ENCODE measurements around the gene TMEM187.
A peak's percentile ranks its signal among the peaks of the same experiment; 100 is the strongest.

Gene TMEM187

GRCh38 chrX:153944140-153944799 lies 28.3 kb upstream of the TMEM187 start, which contains the start of gene RENBP:
Gene RENBP (minus strand): TSS chrX:153944643. CDS start chrX:153944610, 33 bp downstream.
- H3K27ac Mint-ChIP-seq = peak within 1 kb of the TSS; percentile 90
- H3K36me3 Mint-ChIP-seq (ENCODE audit: low read depth) = peaks cover 67% of the 10 kb centered on the region
- H3K9me3 Mint-ChIP-seq = no peaks in the 10 kb centered on the region
- H3K4me3 Mint-ChIP-seq = peak within 1 kb of the TSS; percentile 98
- H3K27me3 Mint-ChIP-seq = no peaks in the 10 kb centered on the region
- H3K4me1 Mint-ChIP-seq (ENCODE audit: low read depth) = peaks cover 66% of the 10 kb centered on the region
- intact Hi-C loops (cut with micrococcal nuclease) = no loop called here

- H3K27me3 Mint-ChIP-seq = no peaks in the 10 kb centered on the region
- H3K4me3 Mint-ChIP-seq = peak overlapping the region; percentile 98
- peaks cover 66% of the 10 kb centered on the region for H3K4me1 Mint-ChIP-seq (ENCODE audit: low read depth)
- H3K27ac Mint-ChIP-seq = peak overlapping the region; percentile 90
- intact Hi-C loops (cut with micrococcal nuclease) = no loop called here
- peaks cover 67% of the 10 kb centered on the region for H3K36me3 Mint-ChIP-seq (ENCODE audit: low read depth)
- no peaks in the 10 kb centered on the region for H3K9me3 Mint-ChIP-seq
Measured at GRCh38 chrX:153944800-153945150, 27.8 kb upstream of the TMEM187 start.

- H3K4me3 Mint-ChIP-seq = no peak overlapping the region
- H3K4me1 Mint-ChIP-seq (ENCODE audit: low read depth) = peaks cover 61% of the 10 kb centered on the region
- no peaks in the 10 kb centered on the region for H3K9me3 Mint-ChIP-seq
- intact Hi-C loops (cut with micrococcal nuclease) = no loop called here
- peaks cover 68% of the 10 kb centered on the region for H3K36me3 Mint-ChIP-seq (ENCODE audit: low read depth)
- peak overlapping the region; percentile 47 for H3K27ac Mint-ChIP-seq
- H3K27me3 Mint-ChIP-seq = no peaks in the 10 kb centered on the region
Measured at GRCh38 chrX:153945956-153946943, 26.3 kb upstream of the TMEM187 start.

GRCh38 chrX:153947009-153947769 lies 25.4 kb upstream of the TMEM187 start:
- no peaks in the 10 kb centered on the region for H3K9me3 Mint-ChIP-seq
- intact Hi-C loops (cut with micrococcal nuclease) = no loop called here
- H3K36me3 Mint-ChIP-seq (ENCODE audit: low read depth) = peaks cover 72% of the 10 kb centered on the region
- H3K4me1 Mint-ChIP-seq (ENCODE audit: low read depth) = peaks cover 56% of the 10 kb centered on the region
- H3K27me3 Mint-ChIP-seq = no peaks in the 10 kb centered on the region
- H3K4me3 Mint-ChIP-seq = no peak overlapping the region
- H3K27ac Mint-ChIP-seq = peak overlapping the region; percentile 47

- no peak overlapping the region for H3K4me3 Mint-ChIP-seq
- peak overlapping the region; percentile 58 for H3K27ac Mint-ChIP-seq
- H3K4me1 Mint-ChIP-seq (ENCODE audit: low read depth) = peaks cover 47% of the 10 kb centered on the region
- H3K27me3 Mint-ChIP-seq = no peaks in the 10 kb centered on the region
- no peaks in the 10 kb centered on the region for H3K9me3 Mint-ChIP-seq
- peaks cover 72% of the 10 kb centered on the region for H3K36me3 Mint-ChIP-seq (ENCODE audit: low read depth)
- intact Hi-C loops (cut with micrococcal nuclease) = no loop called here
Measured at GRCh38 chrX:153948002-153948466, 24.5 kb upstream of the TMEM187 start.

- Mint-ChIP-seq H3K36me3 (ENCODE audit: low read depth) (peaks cover 76% of the 10 kb centered on the region), H3K27me3 (no peaks in the 10 kb centered on the region), H3K4me1 (ENCODE audit: low read depth) (peaks cover 41% of the 10 kb centered on the region), H3K9me3 (no peaks in the 10 kb centered on the region), H3K27ac (peak overlapping the region; percentile 58), H3K4me3 (no peak overlapping the region)
- intact Hi-C loops (cut with micrococcal nuclease) = no loop called here
Measured at GRCh38 chrX:153948847-153949805, 23.4 kb upstream of the TMEM187 start.

- Mint-ChIP-seq H3K9me3 (no peaks in the 10 kb centered on the region), H3K27me3 (no peaks in the 10 kb centered on the region), H3K4me3 (no peak overlapping the region), H3K4me1 (ENCODE audit: low read depth) (peaks cover 37% of the 10 kb centered on the region), H3K27ac (no peak overlapping the region), H3K36me3 (ENCODE audit: low read depth) (peaks cover 80% of the 10 kb centered on the region)
- intact Hi-C loops (cut with micrococcal nuclease) = loop anchor here (5.0 kb wide), 1 partner anchor 188 kb away; the partner anchor contains the start of gene PLXNB3
Measured at GRCh38 chrX:153950127-153950526, 22.4 kb upstream of the TMEM187 start.

GRCh38 chrX:153951683-153952372 lies 20.7 kb upstream of the TMEM187 start:
- H3K9me3 Mint-ChIP-seq = no peaks in the 10 kb centered on the region
- peaks cover 32% of the 10 kb centered on the region for H3K4me1 Mint-ChIP-seq (ENCODE audit: low read depth)
- intact Hi-C loops (cut with micrococcal nuclease) = loop anchor here (5.0 kb wide), 1 partner anchor 190 kb away; the partner anchor contains the start of gene PLXNB3
- peaks cover 97% of the 10 kb centered on the region for H3K36me3 Mint-ChIP-seq (ENCODE audit: low read depth)
- no peak overlapping the region for H3K4me3 Mint-ChIP-seq
- H3K27ac Mint-ChIP-seq = no peak overlapping the region
- no peaks in the 10 kb centered on the region for H3K27me3 Mint-ChIP-seq

- intact Hi-C loops (cut with micrococcal nuclease) = loop anchor here (5.0 kb wide), 1 partner anchor 190 kb away; the partner anchor contains the start of gene PLXNB3
Measured at GRCh38 chrX:153952373-153953026, 20.1 kb upstream of the TMEM187 start.

GRCh38 chrX:153953342-153953830 lies 19.2 kb upstream of the TMEM187 start:
- Mint-ChIP-seq H3K4me1 (ENCODE audit: low read depth) (peaks cover 19% of the 10 kb centered on the region), H3K27me3 (no peaks in the 10 kb centered on the region), H3K36me3 (ENCODE audit: low read depth) (peaks cover 100% of the 10 kb centered on the region), H3K27ac (no peak overlapping the region), H3K9me3 (no peaks in the 10 kb centered on the region), H3K4me3 (no peak overlapping the region)
- intact Hi-C loops (cut with micrococcal nuclease) = loop anchor here (5.0 kb wide), 1 partner anchor 191 kb away; the partner anchor contains the start of gene PLXNB3

More at GRCh38 chrX:153952373-153953026, 20.1 kb upstream of the TMEM187 start:
- Mint-ChIP-seq H3K27ac (no peak overlapping the region), H3K9me3 (no peaks in the 10 kb centered on the region), H3K27me3 (no peaks in the 10 kb centered on the region), H3K36me3 (ENCODE audit: low read depth) (peaks cover 100% of the 10 kb centered on the region), H3K4me3 (no peak overlapping the region), H3K4me1 (ENCODE audit: low read depth) (peaks cover 25% of the 10 kb centered on the region)

GRCh38 chrX:153953892-153954557 lies 18.5 kb upstream of the TMEM187 start:
- Mint-ChIP-seq H3K36me3 (ENCODE audit: low read depth) (peaks cover 100% of the 10 kb centered on the region), H3K9me3 (no peaks in the 10 kb centered on the region), H3K4me1 (ENCODE audit: low read depth) (peaks cover 13% of the 10 kb centered on the region), H3K27ac (peak overlapping the region; percentile 32), H3K4me3 (no peak overlapping the region), H3K27me3 (no peaks in the 10 kb centered on the region)
- intact Hi-C loops (cut with micrococcal nuclease) = loop anchor here (5.0 kb wide), 1 partner anchor 192 kb away; the partner anchor contains the start of gene PLXNB3
